T-helper 1 cell (primary cell): ENCODE measurements around the gene FBXO41.
A peak's percentile ranks its signal among the peaks of the same experiment; 100 is the strongest.

Experiments
- DNase-seq, 5 donors: peaks; one replicate each; pipeline ENCODE4 v3.0.0-alpha.2; 2012 to 2020

FBXO41 gene

DNA sequence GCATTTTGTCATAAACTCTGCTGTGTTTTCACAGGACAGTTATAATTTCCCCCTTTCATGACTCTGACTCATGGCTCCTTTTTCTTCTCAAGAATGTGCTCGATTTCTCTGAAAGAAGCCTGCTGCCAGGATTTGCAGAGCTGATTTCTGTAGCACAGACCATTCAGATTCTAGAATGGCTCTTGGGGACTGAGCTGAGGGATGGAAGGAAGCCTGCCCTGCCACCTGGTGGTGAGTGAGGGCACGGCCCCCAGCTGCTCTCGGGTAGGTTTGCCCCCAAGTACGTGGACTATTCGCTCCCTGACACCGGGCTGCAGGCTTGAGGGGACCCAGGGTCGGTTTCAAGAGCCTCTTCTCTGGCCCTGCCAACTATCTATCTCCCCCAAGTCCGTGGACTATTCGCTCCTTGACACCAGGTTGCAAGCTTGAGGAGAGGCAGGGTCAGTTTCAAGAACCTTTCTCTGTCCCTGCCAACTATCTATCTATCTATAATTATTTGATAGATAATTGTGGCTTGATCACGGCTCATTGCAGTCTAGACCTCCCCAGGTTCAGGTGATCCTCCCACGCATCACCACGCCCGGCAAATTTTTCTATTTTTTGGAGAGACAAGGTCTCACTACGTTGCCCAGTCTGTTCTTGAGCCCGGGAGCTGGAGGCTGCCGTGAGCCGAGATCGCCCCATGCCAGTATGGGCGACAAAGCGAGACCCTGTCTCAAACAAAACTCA, 71.7 kb downstream of the FBXO41 start:
- DNase-seq: peak; percentile 27 to 72 (median 53)

GRCh38 chr2:73212098-73212447, 72.2 kb downstream of the FBXO41 start:
- DNase-seq: no peak

GRCh38 chr2:73210696-73211095, 73.6 kb downstream of the FBXO41 start:
- DNase-seq: no peak

- no peak for DNase-seq
These were observed 74.3 kb downstream of the FBXO41 start for GRCh38 chr2:73210019-73210418.

- DNase-seq: no peak
These were observed 76.0 kb downstream of the FBXO41 start for GRCh38 chr2:73208258-73208657.

DNA sequence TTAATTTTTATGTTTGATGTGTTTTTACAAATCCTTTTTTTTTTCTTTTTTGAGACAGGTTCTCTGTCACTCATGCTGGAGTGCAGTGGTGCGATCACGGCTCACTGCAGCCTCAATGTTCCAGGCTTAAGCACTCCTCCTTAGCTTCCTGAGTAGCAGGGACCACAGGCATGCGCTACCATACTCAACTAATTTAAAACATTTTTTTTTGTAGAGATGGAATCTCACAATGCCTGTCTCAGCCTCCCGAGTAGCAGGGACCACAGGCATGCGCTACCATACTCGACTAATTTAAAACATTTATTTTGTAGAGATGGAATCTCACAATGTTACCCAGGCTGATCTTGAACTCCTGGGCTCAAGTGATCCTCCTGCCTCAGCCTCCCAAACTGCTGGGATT, 78.7 kb downstream of the FBXO41 start:
- no peak for DNase-seq
